ENCODE results near the gene ORAI2.
"Not testable (repeated sequence)": the region's sequence is repeated elsewhere in the genome, so short reads cannot be mapped to it uniquely, and the experiment has no call there.

GRCh38 chr7:102494026-102494425 is 60.7 kb downstream of the ORAI2 start:
- not testable (repeated sequence) for TF ChIP-seq CTCF, POLR2A (IDR thresholded peaks at IDR 0.05)

Data from esophagus squamous epithelium (tissue), 4 donors.